CD1c-positive myeloid dendritic cell (primary cell): ENCODE measurements around the gene RFX2.
"Not testable (repeated sequence)": the region's sequence is repeated elsewhere in the genome, so short reads cannot be mapped to it uniquely, and the experiment has no call there.

Experiments used
- DNase-seq: peaks from one replicate; pipeline ENCODE4 v3.0.0-alpha.2; 2016; ENCODE audit errors: extremely low spot score

The RFX2 gene

GRCh38 chr19:6110360-6110977 is at the start of gene RFX2:
Gene RFX2 (minus strand): TSS chr19:6110500. CDS start chr19:6047496, 63,004 bp downstream.
- peak; percentile 100 for DNase-seq

- DNase-seq, result peak; percentile 8
Observed at GRCh38 chr19:6156033-6156432, 45.7 kb upstream of the RFX2 start.

GRCh38 chr19:6150289-6150688 is 40.0 kb upstream of the RFX2 start:
- no peak for DNase-seq

GRCh38 chr19:6141217-6141616 is 30.9 kb upstream of the RFX2 start:
- DNase-seq, result no peak

- no peak for DNase-seq
Observed at GRCh38 chr19:6138511-6138910, 28.2 kb upstream of the RFX2 start.

GRCh38 chr19:6138066-6138465 is 27.8 kb upstream of the RFX2 start:
- DNase-seq, result no peak

- no peak for DNase-seq
Observed at GRCh38 chr19:6133231-6133630, 22.9 kb upstream of the RFX2 start.

GRCh38 chr19:6132482-6132881 is 22.2 kb upstream of the RFX2 start:
- DNase-seq, result no peak

GRCh38 chr19:6127716-6128335 is 17.5 kb upstream of the RFX2 start:
- no peak for DNase-seq

GRCh38 chr19:6126335-6126974 is 16.2 kb upstream of the RFX2 start:
- DNase-seq, result peak; percentile 82

- peak; percentile 85 for DNase-seq
Observed at GRCh38 chr19:6125571-6125989, 15.3 kb upstream of the RFX2 start.

- no peak for DNase-seq
Observed at GRCh38 chr19:6119031-6119430, 8.7 kb upstream of the RFX2 start.

- no peak for DNase-seq
Observed at GRCh38 chr19:6118043-6118442, 7.7 kb upstream of the RFX2 start.

GRCh38 chr19:6117534-6117933 is 7.2 kb upstream of the RFX2 start:
- DNase-seq, result no peak

GRCh38 chr19:6116749-6117430 is 6.6 kb upstream of the RFX2 start:
- peak; percentile 24 for DNase-seq

GRCh38 chr19:6115992-6116391 is 5.7 kb upstream of the RFX2 start:
- DNase-seq, result no peak

- DNase-seq, result peak; percentile 87
Observed at GRCh38 chr19:6113616-6114188, 3.4 kb upstream of the RFX2 start.

- DNase-seq, result no peak
Observed at GRCh38 chr19:6109947-6110346, 353 bp downstream of the RFX2 start.

GRCh38 chr19:6108721-6109633 is 1.3 kb downstream of the RFX2 start:
- peak; percentile 76 for DNase-seq

GRCh38 chr19:6106643-6107294 is 3.5 kb downstream of the RFX2 start:
- DNase-seq, result not testable (repeated sequence)

GRCh38 chr19:6105444-6105843 is 4.9 kb downstream of the RFX2 start:
- no peak for DNase-seq
